Measurements from ENCODE around the gene TLE7.

Gene TLE7

DNA sequence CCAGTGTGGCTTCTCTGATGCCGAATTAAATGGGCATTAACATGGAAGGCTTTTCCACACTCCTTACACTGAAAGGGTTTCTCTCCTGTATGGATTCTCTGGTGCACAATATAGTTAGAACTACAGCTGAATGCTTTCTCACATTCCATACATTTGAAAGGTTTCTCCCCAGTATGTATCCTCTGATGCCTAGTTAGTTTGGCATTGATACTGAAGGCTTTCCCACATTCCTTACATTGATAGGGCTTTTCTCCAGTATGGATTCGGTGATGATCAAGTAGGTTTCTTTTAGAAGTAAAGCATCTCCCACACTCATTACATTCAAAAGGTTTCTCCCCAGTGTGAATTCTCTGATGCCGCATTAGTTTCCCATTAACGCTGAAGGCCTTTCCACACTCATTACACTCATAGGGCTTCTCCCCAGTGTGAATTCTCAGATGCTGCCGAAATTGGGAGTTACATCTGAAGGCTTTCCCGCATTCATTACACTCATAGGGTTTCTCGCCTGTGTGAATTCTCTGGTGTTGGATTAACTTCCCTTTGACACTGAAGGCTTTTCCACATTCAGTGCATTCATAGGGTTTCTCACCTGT lies 6.5 kb upstream of the TLE7 start:
- DNase-seq (ENCODE audit: low read depth) = no peak

GRCh38 chr16:71443714-71444113 lies 1.9 kb upstream of the TLE7 start:
- no peak for DNase-seq (ENCODE audit: low read depth)

DNA sequence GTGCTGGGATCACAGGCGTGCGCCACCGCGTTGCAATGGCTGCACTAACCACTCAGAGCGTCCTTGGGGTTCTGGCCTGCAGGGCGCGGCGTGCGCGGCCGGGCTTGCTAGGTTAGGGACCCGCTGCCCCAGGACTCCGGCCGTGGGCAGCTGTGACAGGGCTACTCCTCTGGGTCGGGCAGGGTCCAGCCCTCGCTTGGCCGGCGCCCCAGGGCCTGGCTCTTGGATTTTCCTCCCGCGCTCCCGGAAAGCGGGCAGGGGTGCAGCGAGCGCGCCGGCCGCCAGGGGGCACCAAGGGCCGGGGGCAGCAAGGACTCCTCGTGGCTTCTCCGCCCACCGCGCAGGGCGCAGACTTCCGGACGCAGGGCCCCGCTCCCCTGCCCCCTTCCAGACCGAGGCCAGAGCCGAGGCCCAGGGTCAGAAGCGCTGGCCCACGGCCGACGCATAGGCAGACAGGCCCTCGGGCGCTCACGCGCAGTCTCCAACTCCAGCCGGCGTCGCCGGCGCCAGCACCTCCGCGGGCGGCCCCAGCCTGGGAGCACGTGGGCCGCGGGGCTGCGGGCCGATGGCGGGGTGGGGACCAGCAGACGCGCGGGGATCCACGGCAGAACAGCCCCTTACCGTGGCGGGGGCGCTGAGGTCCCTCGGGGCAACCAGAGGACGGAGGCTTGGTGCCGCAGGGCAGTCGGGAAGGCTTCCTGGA lies 355 bp downstream of the TLE7 start:
- no peak for DNase-seq (ENCODE audit: low read depth)

DNA sequence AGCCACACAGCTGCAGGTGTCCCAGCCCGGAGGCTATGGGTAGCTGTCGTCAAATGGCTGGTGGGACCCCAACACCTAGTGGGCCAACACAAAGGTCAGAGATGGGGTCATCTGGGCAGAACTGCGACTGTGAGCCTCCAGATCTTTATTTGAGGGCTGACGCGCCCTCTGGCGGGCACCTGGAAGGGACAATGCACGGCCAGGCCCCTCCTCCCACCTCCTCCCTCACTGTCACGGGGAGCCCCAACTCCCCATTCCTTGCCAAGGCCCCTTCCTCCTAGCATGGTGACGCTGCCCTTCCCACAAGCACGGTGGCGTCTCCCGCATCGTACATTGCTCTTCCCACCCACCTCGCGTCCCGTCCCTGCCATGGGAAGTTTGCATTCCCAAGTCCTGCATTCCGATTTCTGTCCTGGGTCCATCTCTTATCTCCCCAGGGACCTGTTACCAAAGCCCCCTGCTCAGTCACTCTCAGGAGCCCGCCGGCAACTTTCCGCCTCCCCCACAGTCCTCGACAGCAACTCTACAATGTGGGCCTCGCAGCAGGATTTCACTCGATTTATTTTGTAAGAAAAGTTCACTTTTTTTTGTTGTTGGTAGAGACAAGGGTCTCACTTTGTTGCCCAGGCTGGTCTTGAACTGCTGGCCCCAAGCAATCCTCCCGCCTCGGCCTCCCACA lies 1.0 kb downstream of the TLE7 start:
- no peak for DNase-seq (ENCODE audit: low read depth)

DNA sequence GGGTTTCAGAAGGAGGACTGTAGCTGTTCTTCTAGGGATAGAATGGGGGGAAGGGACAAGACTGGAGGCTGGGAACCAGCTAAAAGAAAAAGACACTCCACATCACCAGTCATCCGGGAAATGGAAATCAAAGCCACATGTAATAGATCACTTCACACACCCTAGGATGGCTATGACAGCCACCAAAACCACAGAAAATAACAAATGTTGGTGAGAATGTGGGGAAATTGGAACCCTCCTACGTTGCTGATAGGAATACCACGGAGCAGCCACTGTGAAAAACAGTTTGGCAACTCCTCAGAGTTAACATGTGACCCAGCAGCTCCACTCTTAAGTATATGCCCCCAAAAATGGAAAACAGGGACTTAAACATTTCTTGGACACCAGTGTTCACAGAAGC lies 2.3 kb downstream of the TLE7 start:
- no peak for DNase-seq (ENCODE audit: low read depth)

- DNase-seq (ENCODE audit: low read depth) = no peak
Observed at GRCh38 chr16:71436473-71436872, 5.4 kb downstream of the TLE7 start.

DNA sequence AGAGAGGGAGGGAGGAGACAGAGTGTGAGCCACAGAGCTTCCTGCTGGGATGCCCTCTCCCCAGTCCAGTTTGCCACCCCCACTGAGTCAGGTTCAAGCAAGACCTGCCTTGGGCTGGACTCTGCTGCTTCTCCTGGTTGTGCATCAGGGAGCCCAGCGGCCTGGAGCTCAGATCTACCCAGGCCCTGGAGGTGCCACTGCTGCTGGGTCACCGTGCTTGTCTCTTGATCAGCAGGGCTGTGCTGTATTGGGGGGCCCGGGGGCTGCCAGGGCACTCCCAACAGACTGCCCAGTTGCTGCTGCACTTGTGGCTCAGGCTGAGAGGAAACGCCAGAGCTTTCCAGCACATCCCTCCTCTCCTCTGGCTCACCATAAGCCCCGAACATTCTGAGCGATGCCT lies 8.9 kb downstream of the TLE7 start:
- no peak for DNase-seq (ENCODE audit: low read depth)

DNA sequence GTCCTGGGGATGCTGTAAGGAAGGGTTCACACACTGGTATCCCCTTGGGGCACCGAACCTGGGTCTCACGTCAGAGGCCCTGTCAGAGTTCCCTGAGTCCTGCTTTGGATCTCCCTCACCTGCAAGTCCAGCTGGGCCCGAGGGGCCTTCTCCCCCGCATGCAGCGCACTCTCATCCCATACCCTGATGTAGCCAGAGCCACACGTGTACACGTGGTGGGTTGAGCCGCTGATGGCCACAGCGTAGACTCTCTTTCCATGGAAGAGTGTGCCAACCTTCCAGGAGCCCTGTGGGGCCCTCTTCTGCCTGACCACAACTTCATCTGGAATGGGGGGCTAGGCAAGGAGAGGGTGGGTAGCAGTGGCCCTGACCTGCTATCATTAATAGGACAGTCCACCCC lies 9.9 kb downstream of the TLE7 start:
- no peak for DNase-seq (ENCODE audit: low read depth)

DNA sequence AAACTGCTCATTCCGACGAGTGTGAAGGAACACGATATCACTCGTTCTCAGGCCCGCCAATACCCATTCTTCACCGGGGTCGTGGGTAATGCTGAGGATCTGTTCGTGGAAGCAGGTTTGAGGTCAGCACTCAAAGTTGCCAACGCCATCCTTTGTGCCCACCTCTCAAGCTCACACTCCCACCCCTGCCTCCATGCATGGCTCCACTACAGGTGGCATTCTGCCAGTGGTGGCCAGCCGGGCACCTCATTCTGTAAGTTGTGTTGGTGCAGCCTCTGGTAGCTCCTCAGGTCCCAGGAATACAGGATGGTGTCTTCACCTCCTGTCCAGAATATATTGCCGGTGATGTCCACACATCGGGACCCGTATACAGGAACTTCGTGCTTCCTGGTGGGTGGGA lies 10.7 kb downstream of the TLE7 start:
- DNase-seq (ENCODE audit: low read depth) = no peak

GRCh38 chr16:71430744-71431143 lies 11.1 kb downstream of the TLE7 start:
- DNase-seq (ENCODE audit: low read depth) = no peak

DNA sequence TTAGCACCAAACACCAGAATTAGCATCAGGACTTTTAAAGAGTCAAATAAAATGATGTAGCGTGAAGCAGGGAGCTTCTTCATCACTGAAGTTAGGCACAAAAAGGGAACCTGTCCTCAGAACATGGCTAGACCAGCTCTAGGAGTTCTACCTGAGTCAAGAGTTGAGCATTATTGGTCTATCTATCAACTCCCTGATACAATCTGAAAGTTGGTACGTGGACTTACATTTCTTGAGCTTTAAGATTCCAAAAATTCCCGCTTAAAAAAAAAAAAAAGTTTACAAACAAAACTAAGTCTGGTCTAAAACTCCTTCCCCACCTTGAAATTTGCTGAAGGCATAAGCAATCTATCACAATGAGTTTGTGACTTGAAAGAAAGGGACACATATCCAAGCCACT lies 12.3 kb downstream of the TLE7 start:
- no peak for DNase-seq (ENCODE audit: low read depth)

DNA sequence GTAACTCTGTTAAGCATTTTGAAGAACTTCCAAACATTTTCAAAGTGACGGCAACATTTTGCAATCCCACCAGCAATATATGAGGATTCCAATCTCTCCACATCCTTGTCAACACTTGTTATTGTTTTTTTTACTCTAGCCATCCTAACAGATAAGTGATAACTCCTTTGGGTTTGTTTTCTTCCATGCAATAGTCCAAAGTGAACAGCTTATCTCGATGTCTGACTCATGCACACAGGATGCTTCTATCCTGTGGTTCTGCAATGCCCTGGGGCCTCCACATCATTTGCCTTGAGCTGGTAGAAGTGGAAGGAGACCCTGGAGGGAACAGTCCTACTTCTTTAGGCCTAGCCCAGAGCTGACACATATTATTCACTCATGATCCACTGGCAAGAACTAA lies 13.0 kb downstream of the TLE7 start:
- DNase-seq (ENCODE audit: low read depth) = no peak

DNA sequence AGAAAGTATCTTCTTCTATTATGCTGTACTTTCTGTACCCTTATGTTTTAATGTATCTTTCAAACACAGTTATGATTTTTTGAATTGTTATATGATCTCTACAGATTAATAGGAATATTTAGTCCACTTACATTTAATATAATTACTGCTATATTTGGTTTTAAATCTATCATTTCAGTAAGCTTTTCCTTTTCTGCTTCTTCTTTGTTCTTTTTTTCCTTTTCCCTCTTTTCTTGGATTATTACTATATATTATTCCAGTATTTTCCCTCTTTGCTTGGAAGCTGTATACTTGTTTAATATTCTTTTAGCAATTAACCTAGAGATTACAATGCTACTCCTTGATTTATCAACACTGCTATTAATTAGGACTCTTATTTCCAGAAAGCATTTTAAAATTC lies 13.5 kb downstream of the TLE7 start:
- DNase-seq (ENCODE audit: low read depth) = no peak

- DNase-seq (ENCODE audit: low read depth) = no peak
Observed at GRCh38 chr16:71426880-71427615, 14.8 kb downstream of the TLE7 start.

DNA sequence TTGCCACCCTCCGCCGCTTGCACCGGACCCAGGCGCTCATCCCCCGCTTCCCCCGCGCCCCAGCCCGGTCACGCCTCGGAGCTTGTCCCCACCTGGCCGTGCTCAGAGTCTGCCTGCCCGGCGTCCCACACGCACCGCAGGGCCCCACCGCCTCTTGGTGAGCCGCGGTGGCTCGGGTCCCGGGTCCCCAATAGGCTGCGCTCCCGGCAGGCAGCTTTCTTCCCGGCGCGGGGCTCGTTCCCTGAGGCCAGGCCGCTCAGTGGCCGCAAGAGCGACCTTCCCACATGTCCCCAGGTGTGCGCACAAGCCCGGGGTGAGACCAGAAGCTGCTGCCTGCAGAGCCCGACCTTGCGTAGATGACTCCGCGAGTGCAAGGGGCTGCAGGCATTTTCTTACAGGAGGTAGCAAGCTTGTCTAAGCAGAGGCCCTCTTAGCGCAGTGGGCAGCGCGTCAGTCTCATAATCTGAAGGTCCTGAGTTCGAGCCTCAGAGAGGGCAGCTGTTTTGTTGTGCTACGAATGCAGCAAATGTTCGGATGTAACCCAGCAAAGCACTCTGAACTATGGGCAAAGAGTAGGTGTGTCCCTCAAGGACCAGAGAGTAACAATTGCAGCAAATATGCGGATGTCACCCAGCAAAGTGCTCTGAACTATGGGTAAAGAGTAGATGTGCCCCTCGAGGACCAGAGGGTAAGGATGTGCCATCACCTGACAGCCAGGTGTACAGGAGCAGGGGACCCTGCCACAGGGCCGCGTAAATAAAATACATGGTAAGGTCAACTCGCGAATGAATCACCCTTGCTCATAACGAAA lies 15.6 kb downstream of the TLE7 start:
- no peak for DNase-seq (ENCODE audit: low read depth)

GRCh38 chr16:71425746-71426068 lies 16.1 kb downstream of the TLE7 start:
- no peak for DNase-seq (ENCODE audit: low read depth)

DNA sequence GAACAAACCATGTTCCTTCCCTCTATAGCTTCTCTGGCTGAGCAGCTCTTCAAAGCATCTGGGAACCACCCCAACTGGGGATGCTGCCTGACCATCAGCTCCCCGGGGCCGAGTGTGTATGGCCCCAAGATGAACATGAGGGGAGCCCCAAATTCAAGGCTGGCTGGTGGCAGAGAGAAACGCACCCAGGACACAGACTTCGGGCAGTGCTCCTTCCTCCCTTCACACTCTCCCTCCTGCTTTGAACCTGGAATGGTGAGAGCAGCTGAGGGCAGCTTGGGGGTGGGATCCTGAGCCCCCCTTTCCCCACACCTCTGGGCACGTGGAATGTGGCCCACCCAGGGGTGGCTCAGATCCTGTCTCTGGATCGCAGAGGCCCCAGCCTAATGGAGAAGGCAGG lies 17.2 kb downstream of the TLE7 start:
- DNase-seq (ENCODE audit: low read depth) = no peak

- DNase-seq (ENCODE audit: low read depth) = no peak
Observed at GRCh38 chr16:71423865-71424264, 18.0 kb downstream of the TLE7 start.

DNA sequence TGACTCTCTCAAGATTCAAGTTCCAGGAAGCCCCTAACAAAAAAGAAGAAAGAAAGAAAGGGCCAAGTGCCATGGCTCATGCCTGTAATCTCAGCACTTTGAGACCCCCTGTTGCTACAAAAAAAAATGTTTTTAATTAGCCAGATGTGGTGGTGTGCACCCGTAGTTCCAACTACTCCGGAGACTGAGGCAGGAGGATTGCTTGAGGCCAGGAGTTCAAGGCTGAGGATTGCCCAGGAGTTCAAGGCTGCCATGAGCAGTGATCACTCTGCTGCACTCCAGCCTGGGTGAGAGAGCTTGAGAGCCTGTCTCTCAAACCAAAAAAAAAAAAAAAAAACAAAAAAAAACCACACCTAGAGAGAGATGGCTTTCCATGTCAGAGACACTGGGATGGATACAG lies 18.8 kb downstream of the TLE7 start:
- no peak for DNase-seq (ENCODE audit: low read depth)

DNA sequence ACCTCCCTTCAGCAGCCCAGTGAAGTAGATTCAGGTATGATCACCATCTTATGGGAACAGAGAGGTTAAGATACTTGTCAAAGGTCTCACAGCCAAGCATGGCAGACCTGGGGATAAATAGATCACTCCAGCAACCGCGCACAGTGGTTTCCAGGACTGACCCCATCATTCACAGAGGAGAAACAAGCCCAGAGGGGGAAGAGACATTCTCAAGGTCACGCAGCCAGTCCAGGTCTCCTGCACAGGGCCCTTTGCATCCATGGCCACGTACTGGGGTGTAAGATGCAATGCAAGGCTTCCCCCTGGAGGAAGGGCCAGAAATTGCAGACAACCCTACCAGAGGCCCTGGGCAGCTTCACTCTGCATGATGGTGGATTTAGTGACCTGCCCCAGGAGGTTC lies 19.9 kb downstream of the TLE7 start:
- DNase-seq (ENCODE audit: low read depth) = no peak

DNA sequence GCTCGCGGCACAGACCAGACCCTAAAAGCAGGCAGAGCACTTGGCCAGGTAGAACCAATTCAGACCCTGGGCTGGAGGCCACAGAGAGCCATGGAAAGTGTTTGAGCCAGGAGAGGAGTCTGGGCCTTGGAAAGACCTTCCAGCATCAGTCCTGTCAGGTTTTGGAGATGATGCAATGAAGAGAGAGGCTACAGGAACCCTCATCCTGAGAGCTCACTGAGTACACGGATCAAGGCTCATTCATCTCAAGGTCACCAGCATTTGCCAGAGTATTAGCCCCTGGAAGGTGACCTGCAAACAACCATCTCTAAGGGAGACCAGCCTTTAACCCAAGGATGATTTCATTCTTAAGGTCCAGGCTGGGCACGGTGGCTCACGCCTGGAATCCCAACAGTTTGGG lies 27.8 kb downstream of the TLE7 start:
- DNase-seq (ENCODE audit: low read depth) = no peak

- no peak for DNase-seq (ENCODE audit: low read depth)
Observed at GRCh38 chr16:71413341-71413740, 28.5 kb downstream of the TLE7 start.
